GM21723 (cell line): ENCODE measurements around the gene CARNS1.

Experiments used
- ATAC-seq: cut with Tn5 transposase; IDR thresholded peaks from one replicate; pipeline ENCODE4 v1.9.1; 2021; ENCODE audit warnings: mild to moderate bottlenecking, moderate library complexity; ENCODE audit not compliant: unreplicated experiment

The CARNS1 gene

DNA sequence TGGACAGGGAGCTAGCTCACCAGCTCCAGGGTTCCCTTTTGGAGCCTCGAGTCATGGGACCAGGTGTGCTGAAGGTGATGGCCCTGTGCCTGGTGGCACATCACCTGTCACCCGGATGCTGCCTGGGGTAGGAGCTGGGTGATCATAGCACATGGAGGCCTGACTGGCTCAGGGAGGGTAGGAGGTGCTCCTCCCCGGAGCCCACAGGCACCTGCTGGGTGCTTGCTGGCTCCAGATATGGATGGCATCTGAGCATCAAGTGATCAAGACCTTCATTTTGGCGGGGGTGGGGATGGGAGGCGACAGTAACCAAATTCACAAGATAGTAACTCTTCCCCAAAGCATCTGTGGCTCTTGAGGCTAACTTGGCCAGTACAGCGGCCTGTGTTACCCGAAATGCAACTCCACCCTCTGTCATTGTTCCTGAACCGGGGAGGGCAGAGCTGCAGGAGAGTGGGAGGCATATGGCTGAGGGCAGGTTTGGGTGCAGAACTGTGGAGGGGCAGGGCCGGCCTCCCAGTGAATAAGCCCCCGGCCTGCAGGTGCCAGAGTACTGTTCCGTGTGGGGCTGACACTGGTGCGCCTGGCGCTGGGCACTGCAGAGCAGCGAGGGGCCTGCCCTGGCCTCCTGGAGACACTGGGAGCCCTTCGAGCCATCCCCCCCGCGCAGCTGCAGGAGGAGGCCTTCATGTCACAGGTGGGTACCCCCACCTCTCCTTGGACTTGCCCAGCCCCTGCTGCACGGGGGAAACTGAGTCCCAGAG lies 6.9 kb upstream of the CARNS1 start:
- no peak for ATAC-seq

GRCh38 chr11:67409261-67409666 lies 6.2 kb upstream of the CARNS1 start:
- ATAC-seq = peak; percentile 55

DNA sequence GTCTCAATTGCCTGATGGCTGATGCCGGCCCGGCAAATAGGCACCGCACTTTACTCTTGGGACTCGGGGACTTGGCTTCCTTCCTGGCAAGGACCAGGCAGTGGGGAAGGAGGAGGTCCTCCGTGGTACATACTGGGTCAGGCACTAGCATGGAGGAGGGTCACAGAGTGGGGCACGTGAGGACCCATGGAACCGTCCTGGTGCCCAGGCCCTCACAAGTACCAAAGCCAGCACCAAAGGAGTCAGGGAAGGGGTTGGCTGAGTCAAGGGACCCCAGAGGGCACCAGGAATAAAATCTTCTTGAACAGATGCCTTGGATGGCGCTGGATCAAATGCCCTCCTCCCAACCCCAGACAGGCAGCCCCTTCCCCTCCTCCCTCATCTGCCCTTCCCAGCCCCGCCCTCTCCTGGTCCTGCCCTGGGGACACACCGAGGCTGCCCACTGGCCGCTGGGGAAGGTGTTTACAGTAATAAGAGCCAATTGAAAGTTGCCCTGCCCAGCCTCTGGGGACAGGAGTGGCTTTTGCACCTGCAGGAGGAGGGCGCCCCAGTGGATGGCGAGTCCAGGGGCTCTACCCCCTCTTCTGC lies 5.6 kb upstream of the CARNS1 start:
- no peak for ATAC-seq

DNA sequence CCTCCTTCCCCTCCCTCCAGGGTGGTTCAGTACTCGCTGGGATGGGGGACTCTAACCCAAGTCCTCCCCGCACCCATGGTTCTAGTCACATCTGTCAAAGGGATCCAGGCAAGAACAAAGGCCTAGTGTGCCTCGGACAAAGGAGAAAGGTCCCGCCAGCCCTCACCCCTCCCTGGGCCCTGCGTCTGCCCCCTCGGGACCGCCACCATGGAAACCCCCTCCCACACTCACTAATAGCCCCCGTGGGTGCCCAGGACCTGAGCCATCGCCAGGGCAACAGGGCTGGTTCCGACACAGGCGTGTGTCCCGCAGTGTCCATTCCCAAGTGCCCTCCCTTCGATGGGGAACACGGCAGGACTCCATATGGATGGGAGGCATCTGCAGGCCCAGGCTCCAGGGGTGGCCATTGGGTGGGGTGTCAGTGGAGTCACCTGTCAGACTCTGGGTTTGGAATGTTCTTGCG lies 5.1 kb upstream of the CARNS1 start:
- no peak for ATAC-seq

DNA sequence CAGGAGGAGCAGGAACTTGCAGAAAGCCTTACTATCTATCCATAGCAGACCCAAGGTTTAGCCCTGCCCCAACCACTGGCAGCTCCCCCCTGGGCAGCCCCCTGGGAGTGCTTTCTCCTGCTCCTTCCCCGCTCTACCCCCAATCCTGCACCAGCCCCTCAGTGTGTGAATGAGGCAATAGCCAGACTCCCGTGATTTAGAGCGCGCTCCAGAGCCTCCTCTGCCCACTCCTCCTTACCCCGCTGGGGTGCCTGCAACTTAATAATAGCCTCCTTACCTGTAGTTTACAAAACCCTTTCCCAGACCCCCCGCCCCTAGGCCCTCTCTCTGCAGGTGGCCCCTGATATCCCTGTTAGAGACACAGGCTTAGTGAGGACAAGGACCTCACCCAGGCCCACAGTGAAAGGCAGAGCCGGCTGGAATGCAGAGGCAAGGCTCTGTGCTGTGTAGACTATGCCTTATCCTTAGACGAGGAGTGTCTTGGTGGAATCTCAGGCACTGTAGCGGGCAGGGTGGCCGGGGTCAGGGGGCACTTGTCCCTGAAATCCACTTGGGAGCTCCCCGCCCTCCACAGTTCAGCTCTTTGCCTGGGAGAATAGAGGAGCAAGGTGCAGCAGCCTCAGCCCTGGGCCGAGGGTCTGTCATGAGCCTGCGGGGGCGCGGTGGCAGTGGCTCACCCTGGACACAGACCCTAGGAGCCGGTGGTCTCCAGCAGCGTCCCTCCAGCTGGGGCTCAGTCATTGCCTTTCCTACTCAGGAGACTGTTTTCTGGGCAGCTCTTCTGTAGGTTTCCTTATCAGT lies 4.3 kb upstream of the CARNS1 start:
- ATAC-seq = no peak

DNA sequence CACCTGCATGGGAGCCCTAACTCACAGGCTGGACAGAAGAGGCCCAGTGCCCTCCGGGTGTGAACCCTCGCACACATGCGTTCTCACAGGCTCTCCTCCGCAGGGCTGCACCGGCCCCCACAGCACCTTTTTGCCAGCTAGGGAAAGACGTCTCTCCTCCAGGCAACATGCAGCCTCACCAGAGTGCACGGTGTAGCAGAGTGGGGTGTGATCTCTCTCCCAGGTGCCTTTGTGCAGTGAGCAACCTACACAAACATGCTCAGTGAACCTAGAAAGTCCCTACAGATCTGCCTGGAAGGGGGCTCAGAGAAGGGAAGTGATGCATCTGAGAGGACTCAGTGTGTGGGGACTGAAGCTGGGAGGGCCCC lies 3.7 kb upstream of the CARNS1 start:
- no peak for ATAC-seq

DNA sequence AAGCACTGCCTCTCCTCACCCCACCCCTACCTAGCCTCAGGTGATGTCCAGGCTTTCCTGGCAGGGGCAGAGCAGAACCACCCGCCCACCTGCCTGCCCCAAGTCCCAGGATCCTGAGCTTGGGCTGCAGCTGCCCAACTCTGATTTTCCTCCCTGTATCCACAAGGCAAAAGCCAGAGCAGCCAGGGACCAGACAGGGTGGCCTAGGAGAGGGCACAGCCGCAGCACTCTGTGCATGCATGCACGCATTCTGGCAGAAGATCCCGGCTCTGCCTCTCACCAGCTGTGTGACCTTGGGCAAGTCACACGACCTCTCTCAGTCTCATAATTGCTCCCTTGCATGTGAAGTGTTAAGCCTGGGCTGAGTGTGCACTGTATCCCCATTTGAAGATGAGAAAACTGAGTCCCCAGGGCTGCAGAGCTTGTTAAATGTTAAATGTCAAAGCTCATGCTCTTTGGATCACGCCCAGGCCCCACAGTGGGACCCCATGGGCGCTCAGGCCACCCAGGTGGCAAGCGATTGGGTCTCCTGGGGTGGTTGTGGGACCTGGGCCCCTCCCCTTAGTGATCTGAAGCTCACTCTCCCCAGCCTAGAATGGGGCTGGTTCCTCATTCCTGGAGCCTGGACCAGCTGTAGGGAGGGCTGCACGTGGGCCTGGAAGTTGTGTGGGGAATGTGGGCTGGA lies 2.8 kb upstream of the CARNS1 start:
- no peak for ATAC-seq

- no peak for ATAC-seq
Observed at GRCh38 chr11:67413266-67413849, 2.1 kb upstream of the CARNS1 start.

DNA sequence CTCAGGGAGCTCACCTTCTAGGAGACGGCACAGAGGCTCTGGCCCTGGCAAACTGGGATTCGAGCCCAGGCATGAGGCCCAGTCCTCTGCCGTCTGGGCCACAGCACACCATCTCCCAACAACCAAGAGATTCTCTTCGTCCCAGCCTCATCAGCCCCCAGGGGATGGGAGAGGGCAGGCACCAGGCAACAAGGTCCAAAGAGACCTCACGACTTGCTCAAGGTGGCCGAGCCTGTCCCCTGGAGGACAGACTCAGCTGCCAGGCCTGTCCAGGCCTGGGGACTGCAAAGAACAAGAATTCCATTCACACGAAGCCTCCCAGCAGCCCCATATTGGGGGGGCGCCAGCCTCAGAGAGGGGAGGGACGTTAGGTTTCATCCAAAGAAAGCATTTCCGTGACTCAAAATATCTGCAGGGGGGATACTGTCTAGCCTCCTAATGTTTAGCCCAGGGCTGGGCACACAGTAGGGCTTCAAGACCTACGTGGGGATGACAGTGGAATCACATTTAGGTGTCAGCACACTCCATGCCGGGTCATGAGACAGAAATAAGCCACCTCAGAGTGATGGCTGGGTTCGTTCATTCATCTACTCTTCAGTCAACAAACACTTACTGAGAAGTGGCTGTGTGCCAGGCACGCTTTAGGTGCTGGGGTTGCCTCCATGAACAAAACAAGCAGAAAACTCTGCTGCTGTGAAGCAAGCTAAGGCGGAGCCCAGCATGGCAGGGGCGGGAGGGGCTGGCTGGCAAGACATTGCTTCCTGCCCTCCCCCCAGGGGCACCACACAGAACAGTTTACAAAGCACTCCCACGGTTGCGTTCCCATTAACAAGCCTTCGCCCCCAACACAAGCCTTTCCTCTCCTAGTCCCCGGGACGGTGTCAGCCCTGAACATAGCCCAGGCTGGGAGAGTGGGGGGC lies 1.2 kb downstream of the CARNS1 start:
- ATAC-seq = no peak

DNA sequence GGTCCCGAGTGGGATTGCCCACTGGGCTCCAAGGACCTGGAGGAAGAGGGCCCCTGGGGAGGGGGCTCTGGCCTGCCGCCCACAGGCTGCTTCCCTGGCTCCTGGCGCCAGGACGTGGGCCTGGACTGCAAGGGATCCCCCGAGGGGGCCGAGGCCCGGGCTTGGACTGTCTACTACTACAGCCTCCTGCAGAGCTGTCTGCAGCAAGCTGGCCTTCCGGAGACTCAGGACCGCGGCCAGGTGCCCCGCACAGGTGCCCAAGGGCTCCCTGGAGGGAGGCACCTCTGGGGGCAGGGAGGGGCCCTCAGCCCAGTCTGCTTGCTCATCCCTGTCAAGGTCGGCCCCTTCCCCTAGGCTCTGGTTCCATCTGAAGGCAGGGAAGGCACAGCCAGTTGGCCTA lies 1.9 kb downstream of the CARNS1 start:
- no peak for ATAC-seq

DNA sequence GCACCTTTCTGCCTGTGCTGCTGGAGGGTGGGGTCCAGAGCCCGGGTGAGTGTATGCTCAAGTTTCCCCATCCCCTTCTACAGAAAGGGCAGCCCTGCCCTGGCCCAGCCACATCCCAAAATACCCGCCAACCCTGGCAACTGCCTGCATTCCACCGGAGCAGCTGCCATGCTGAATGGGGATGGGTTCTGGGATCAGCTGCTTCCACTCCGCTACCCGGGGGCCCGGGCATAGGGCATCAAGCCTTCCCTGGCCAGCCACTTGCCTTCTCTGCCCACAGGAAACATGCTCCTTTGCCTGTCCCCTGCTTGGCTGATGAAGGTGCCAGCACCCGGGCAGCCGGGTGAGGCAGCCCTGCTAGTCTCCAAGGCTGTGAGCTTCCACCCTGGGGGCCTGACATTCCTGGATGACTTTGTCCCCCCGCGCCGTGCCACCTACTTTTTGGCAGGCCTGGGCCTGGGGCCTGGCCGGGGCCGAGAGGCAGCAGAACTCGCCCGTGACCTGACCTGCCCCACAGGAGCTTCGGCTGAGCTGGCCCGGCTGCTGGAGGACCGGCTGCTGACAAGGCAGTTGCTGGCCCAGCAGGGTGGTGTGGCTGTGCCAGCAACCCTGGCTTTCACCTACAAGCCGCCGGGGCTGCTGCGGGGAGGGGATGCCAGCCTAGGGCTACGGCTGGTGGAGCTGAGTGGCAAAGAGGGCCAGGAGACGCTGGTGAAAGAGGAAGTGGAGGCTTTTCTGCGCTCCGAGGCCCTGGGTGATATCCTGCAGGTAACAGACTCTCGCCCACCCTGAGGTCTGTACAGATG lies 3.2 kb downstream of the CARNS1 start:
- ATAC-seq = no peak

GRCh38 chr11:67419325-67420049 lies 4.0 kb downstream of the CARNS1 start:
- no peak for ATAC-seq

DNA sequence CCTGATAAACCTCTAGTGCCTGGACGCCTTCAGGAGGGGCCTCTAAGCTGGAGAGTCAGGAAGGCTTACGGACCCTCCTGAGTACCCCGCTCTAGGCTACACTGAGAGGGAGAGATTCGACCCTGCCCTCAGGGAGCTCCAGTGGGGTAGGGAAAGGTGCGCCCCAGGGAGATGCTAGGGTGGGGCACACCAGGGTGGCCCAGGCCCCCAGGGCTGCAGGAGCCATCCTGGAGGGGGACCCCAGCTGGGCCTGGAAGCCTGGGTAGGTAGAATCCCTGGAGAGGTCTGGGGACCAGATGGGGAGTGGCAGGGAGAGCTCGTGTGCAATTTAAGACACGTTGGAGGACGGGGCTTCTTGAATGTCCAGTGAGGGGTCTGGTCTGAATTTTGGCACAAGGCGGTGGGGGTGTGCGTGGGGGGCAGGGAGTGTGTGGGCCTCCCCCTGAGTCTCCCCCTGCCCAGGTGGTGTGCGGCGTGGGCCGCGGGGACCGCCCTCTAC lies 4.7 kb downstream of the CARNS1 start:
- no peak for ATAC-seq

GRCh38 chr11:67420646-67421429 lies 5.4 kb downstream of the CARNS1 start:
- peak; percentile 85 for ATAC-seq

GRCh38 chr11:67421430-67422031 lies 6.1 kb downstream of the CARNS1 start:
- ATAC-seq = no peak

- ATAC-seq = no peak
Observed at GRCh38 chr11:67422891-67423290, 7.4 kb downstream of the CARNS1 start.

GRCh38 chr11:67423466-67423865 lies 8.0 kb downstream of the CARNS1 start:
- ATAC-seq = no peak
